ENCODE results near the gene LCP2. TPM values are rescaled to one million over a fixed set of nuclear protein-coding genes. Genes with fewer than 3 reads are reported as not detected.

LCP2 gene
- total and polyA plus RNA-seq, 2 of the 8 experiments (the other 6 are each of a cell fraction or from before 2014, with no cell fraction given): 0.26 to 0.33 TPM

- CTCF ChIA-PET (ENCODE audit: partially characterized antibody): interaction anchor here (1.0 to 3.1 kb wide), 6 partner anchors 9 to 232 kb away, joined by 3 to 12 read pairs (median 4); no protein-coding TSS in a partner anchor
- H3K79me1 ChIP-seq (ENCODE audit: low read depth, low read length): no peaks in the 10 kb centered on the region
- POLR2A ChIA-PET (ENCODE audit: partially characterized antibody): no interaction called here
These were observed 19.4 kb upstream of the LCP2 start for GRCh38 chr5:170316937-170317336.

More at GRCh38 chr5:170316937-170317336, 19.4 kb upstream of the LCP2 start:
- Histone ChIP-seq H3K4me2 (ENCODE audit: insufficient read depth in 1 of 2, low read depth in 2 of 2, low read length in 2 of 2) (no peak overlapping the region), H2BK12ac (ENCODE audit: low read depth, low read length) (no peak overlapping the region), H2AFZ (ENCODE audit: low read length) (no peak overlapping the region), H3K18ac (ENCODE audit: extremely low read depth, low read length) (no peak overlapping the region), H3K23ac (ENCODE audit: insufficient read length) (no peak overlapping the region), H3K56ac (replicated peaks; ENCODE audit: insufficient read length, low read depth, low read length) (no peak overlapping the region), H3K4me3 (ENCODE audit: extremely low read depth in 1 of 4, insufficient read depth in 2 of 4, low read depth in 3 of 4, low read length in 4 of 4) (no peak overlapping the region), H2BK15ac (ENCODE audit: low read length) (no peak overlapping the region), H3K79me2 (ENCODE audit: control insufficient read depth in 1 of 2, insufficient read depth in 2 of 2, low read length in 2 of 2) (no peaks in the 10 kb centered on the region), H4K5ac (ENCODE audit: insufficient read length, low read depth, low read length) (no peak overlapping the region), H3K27ac (ENCODE audit: low read depth, low read length) (no peak overlapping the region), H4K20me1 (replicated peaks in 1 of 2; ENCODE audit: control insufficient read depth in 1 of 2, insufficient read depth in 2 of 2, low read length in 2 of 2) (no peaks in the 10 kb centered on the region), H3K23me2 (ENCODE audit: low read depth, low read length) (no peaks in the 10 kb centered on the region), H4K8ac (ENCODE audit: extremely low read depth, insufficient read depth, low read length) (no peak overlapping the region), H3K9ac (replicated peaks in 1 of 4; ENCODE audit: extremely low read depth in 1 of 4, low read depth in 3 of 4, low read length in 3 of 4) (no peak overlapping the region), H2BK20ac (ENCODE audit: low read length) (no peak overlapping the region), H3K14ac (ENCODE audit: insufficient read length) (no peak overlapping the region), H2BK120ac (replicated peaks; ENCODE audit: low read depth, low read length) (no peak overlapping the region), H3K36me3 (ENCODE audit: control insufficient read depth in 2 of 4, insufficient read depth in 4 of 4, low read length in 3 of 4) (no peaks in the 10 kb centered on the region), H3K27me3 (replicated peaks in 1 of 4; ENCODE audit: control insufficient read depth in 3 of 4, extremely low read depth in 1 of 4, insufficient read depth in 3 of 4, low read length in 3 of 4) (no peaks in the 10 kb centered on the region), H3K4me1 (replicated peaks in 1 of 4; ENCODE audit: control insufficient read depth in 3 of 4, insufficient read depth in 4 of 4, low read length in 3 of 4) (peaks cover 0 to 6% (median 0%) of the 10 kb centered on the region in 4 experiments; a peak in 4 of 7 replicates), H4K91ac (replicated peaks; ENCODE audit: insufficient read length, low read length) (no peak overlapping the region), H3K9me3 (ENCODE audit: insufficient read depth in 2 of 2, low read depth in 1 of 2, low read length in 1 of 2) (no peaks in the 10 kb centered on the region), H2BK5ac (ENCODE audit: low read depth, low read length) (no peak overlapping the region), H2AK5ac (ENCODE audit: low read depth, low read length) (no peak overlapping the region), H3K4ac (replicated peaks; ENCODE audit: insufficient read length, low read depth, low read length) (no peak overlapping the region)
- no peak for DNase-seq (ENCODE audit: low read depth in 1 of 2, low spot score in 2 of 2)
- WGBS, 2 experiments (ENCODE audit: extremely low coverage in 1 of 2, insufficient coverage in 1 of 2, insufficient read length in 1 of 2, insufficient replicate concordance in 2 of 2, low coverage in 1 of 2, low lambda C conversion rate in 2 of 2, missing lambda C conversion rate in 1 of 2): 88% methylated on average over 4 of the region's 4 CpGs; no CpG with 5 or more reads in 1 of the 2 experiments
- TF ChIP-seq EGR1 (IDR thresholded peaks at IDR 0.05; ENCODE audit: borderline replicate concordance, low read depth, low read length) (no peak), FOSL1 (IDR thresholded peaks at IDR 0.05; ENCODE audit: insufficient read depth, low read depth, low read length) (no peak), TEAD4 (IDR thresholded peaks at IDR 0.05; ENCODE audit: low read depth, low read length) (no peak), CBX5 (IDR thresholded peaks at IDR 0.05; ENCODE audit: low read depth, low read length) (no peak), SP4 (IDR thresholded peaks at IDR 0.05; ENCODE audit: low read length) (no peak), EZH2 (IDR thresholded peaks at IDR 0.05; ENCODE audit: low read depth, low read length, severe bottlenecking) (no peak)
- FAIRE-seq: no peak

Data from H1 (cell line).